Activated T-helper 1 cell treated with Interleukin-2 at 50 U/mL for 16 hours (primary cell): Measurements from ENCODE around the gene NAGPA.
"Not testable (repeated sequence)": the region's sequence is repeated elsewhere in the genome, so short reads cannot be mapped to it uniquely, and the experiment has no call there.

ENCODE experiments used
- DNase-seq: peaks from one replicate; pipeline ENCODE4 v3.0.0-alpha.2; 2020; ENCODE audit warnings: low read depth

The NAGPA gene, protein sequence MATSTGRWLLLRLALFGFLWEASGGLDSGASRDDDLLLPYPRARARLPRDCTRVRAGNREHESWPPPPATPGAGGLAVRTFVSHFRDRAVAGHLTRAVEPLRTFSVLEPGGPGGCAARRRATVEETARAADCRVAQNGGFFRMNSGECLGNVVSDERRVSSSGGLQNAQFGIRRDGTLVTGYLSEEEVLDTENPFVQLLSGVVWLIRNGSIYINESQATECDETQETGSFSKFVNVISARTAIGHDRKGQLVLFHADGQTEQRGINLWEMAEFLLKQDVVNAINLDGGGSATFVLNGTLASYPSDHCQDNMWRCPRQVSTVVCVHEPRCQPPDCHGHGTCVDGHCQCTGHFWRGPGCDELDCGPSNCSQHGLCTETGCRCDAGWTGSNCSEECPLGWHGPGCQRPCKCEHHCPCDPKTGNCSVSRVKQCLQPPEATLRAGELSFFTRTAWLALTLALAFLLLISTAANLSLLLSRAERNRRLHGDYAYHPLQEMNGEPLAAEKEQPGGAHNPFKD

DNA sequence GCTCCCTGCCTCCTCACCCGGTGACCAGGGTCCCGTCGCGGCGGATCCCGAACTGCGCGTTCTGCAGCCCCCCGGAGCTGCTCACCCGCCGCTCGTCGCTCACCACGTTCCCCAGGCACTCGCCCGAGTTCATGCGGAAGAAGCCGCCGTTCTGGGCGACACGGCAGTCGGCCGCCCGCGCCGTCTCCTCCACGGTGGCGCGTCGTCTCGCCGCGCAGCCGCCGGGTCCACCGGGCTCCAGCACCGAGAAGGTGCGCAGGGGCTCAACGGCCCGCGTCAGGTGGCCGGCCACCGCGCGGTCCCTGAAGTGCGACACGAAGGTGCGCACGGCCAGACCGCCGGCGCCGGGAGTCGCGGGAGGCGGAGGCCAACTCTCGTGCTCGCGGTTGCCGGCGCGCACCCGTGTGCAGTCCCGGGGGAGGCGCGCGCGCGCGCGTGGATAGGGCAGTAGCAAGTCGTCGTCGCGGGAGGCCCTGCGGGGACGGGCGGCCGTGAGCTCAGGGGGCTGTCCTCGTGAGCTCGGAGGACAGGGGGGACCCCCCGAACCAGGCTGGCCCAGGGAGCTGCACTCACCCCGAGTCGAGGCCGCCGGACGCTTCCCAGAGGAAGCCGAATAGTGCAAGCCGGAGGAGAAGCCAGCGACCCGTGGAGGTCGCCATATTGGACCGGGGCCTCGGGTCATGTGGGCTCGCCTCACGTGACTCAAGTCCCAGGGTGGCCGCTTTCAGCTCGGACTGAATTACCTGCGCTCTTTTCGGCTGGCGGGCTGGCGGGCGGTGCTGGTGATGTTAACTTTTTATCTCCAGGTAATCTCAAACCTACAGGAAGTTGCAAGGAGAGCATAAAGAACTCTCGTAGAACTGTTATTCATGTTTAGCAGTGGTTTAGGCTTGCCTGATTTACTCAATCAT is at the start of gene NAGPA:
NAGPA (minus strand) TSS at position 680 of the 911 bp plus-strand sequence; CDS start at position 659, 21 bp downstream.
- DNase-seq: peak; percentile 71

DNA sequence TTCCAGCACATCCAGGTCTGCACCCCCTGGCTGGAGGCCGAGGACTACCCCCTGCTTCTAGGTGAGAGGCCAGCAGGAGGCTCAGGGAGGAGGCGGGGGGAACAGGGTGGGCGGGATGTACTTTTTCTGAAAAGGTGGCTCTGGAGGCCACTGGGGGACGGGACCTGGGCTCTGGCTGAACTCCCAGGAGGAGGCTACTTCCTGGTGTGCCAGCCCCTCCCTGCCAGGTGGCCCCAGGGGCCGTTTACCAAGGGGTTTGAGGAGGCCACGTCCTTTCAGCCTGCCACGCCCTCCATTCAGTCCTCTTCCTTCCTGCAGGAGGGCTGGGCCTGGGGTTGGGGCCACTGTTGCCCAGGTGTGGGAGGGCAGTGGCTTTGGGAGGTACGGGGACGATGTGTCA is 47.3 kb upstream of the NAGPA start:
- not testable (repeated sequence) for DNase-seq

DNA sequence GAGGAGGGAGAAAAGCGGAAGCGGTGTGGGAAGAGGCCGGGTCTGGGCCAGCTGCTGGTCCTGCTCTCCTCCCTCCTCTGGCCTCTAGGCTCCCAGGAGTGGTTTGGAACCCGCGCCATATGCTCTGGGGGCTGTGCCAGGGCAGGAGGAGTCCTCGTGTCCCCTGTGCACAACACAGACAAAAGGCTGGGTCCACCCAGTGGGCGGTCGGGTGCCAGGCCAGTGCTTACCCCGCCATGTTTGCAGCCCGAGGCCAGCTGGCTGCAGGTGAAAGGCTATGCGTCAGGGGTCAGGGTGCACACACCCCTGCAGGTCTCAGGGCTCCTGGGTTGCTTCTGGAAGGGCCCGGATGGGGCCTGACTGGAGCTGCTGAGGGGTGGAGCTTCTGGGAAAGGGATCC is 46.7 kb upstream of the NAGPA start:
- DNase-seq: not testable (repeated sequence)

DNA sequence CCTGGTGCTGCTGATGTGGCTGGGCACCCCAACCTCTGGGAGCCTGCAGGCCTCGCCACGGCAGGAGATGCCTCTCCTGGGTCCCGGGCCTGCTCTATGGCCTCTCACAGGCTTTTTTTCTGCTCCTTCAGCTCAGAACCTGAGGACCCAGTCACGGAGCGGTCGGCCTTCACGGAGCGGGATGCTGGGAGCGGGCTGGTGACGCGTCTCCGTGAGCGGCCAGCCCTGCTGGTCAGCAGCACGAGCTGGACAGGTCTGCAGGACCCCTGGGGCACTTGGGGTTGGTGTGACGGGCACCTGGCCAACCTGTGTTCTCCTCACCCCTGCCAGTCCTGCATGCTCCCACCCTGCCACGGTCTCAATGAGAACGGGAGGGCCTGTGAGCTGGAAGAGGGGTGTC is 44.9 kb upstream of the NAGPA start:
- DNase-seq: no peak

DNA sequence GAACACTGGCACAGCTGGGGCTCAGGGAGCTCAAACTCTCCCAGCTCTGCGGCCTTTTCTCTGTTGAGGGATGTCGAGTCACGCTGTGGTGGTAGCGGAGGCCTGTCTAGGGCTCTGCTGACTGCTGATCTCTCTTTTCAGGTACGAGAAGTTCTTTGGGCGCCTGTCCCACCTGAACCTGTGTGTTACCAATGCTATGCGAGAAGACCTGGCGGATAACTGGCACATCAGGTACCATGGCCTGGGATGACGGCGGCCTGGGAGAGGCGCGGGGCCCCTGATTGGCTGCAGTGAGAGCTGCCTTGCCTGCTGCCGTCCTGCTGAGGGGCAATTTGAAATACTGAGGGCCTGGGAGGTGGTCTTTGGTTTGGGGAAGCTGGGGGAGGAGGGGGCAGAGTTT is 43.6 kb upstream of the NAGPA start:
- DNase-seq: no peak

DNA sequence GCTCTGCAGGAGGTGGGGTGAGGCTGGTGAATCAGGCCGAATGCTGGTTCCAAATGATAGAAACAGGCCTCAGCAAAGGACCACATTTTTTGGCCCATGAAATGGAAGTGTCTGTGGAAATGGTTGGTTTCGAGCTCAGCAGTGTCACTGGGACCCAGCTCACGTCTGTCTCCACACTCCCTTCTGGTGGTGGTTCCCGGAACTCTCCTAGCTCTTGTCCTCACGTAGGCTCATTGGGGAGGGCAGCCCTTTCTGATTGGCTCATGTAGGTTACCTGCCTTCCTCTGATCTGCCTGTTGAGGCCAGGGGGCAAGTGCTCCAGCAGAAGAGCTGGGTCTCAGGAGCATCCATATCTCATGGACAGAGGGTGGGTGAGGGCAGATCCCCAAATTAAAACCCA is 41.9 kb upstream of the NAGPA start:
- no peak for DNase-seq

DNA sequence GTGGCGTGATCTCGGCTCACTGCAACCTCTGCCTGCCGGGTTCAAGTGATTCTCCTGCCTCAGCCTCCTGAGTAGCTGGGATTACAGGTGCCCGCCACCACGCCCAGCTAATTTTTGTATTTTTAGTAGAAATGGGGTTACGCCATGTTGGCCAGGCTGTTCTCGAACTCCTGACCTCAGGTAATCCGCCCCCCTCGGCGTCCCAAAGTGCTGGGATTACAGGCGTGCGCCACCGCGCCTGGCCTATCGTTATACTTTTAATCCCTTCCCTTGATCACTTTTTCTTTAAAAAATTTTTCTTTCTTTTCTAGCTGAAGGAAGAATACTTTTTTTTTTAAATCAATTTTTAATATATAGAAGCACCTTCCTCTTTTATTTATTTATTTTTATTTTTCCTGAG is 40.0 kb upstream of the NAGPA start:
- DNase-seq: not testable (repeated sequence)

DNA sequence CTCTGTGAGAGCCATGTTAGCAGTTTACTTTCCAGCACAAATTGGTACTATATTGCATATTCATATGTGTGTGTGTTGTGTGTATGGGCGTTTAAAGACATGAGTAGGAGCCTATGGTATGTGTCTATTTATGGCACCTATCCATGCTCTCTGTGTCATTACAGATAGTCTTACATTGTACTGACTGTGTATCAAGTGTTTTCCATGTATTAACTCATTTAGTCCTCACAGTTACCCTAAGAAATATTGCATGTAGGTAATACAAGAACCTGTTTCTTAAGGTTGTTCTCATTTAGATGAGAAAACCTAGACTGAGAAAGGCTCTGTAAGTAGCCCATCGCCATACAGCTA is 39.5 kb upstream of the NAGPA start:
- no peak for DNase-seq

DNA sequence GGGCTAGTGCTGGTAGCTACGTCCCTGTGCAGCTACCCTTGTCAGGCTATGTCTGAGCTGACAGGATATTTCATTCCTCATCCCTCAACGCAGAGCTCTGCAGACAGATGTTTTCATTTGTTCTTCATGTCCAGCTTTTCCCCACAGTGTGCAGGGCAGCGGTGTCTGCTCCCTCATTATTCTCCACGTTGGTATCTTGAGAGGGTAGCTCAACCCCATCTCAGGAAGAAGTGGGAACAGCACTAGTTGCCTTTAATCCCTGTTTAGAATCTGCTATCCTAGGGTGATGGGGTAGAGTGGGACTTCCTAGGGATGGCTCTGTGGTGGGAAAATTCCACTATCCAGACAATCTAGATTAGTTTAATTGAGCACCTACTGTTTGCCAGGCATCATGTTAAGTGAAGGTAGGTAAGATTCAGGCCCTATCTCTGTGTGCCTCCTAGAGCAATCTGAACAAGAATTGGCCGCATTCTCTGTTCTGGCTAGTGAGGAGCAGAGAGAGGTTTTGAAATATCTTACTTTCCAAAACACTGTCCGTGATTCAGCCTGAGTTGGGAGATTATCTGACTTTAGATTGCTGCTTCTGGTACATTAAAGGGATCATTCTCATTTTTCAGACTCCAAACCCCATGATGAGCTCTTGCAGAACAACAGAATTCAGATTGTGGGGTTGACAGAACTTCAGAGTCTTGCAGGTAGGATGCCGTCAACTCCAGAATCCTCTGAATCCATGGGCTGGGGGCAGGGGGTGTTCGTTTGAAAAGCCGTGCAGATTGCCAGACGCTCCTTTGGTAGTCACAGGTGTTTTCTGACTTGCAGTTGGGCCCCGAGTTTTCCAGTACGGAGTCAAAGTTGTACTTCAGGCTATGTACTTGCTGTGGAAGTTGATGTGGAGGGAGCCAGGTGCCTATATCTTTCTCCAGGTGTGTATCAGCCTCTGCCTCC is 38.9 kb upstream of the NAGPA start:
- DNase-seq: no peak

DNA sequence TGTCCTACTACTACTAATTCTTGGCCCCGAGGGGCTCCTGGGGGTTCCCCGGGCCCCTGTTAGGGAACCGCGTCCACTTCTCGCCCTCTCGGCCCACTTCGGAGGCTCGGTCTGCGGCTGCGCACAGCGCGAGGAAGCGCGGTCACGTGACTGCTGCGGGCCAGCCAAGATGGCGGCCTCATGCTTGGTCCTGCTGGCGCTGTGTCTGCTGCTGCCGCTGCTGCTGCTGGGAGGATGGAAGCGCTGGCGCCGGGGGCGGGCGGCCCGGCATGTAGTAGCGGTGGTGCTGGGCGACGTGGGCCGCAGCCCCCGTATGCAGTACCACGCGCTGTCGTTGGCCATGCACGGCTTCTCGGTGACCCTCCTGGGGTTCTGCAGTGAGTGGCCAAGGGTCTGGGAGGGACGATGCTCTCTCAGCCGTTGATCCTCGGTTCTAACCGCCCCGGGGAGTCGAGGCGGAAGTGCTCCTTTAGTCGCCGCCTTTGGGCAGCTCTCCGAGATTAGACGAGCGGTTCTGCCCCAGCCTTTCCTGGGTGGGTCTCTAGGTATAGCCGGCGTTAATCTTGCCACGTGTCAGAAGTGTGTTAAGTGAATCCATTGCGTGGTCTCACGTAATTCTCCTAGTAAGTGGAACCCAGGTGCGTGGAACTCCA is 38.1 kb upstream of the NAGPA start, which contains the start of gene ALG1:
ALG1 (plus strand) TSS at position 163 of the 653 bp plus-strand sequence; CDS start at position 170, 7 bp downstream.
- peak; percentile 83 for DNase-seq

DNA sequence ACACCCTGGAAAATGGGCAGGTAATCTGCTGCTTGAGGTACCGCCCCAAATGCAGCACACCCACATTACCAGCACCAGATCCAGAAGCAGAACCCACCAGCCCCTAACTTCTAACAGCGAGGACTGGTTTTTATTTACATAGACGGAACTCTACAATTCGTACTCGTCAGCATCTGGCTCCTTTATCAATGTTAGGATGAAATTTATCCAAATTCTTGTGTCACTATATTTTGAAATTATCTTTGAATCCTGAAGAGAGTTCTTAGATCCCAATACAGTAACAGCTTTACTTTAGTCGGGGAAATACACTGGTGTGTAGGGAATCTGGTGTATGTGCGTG is 37.6 kb upstream of the NAGPA start:
- DNase-seq: no peak

DNA sequence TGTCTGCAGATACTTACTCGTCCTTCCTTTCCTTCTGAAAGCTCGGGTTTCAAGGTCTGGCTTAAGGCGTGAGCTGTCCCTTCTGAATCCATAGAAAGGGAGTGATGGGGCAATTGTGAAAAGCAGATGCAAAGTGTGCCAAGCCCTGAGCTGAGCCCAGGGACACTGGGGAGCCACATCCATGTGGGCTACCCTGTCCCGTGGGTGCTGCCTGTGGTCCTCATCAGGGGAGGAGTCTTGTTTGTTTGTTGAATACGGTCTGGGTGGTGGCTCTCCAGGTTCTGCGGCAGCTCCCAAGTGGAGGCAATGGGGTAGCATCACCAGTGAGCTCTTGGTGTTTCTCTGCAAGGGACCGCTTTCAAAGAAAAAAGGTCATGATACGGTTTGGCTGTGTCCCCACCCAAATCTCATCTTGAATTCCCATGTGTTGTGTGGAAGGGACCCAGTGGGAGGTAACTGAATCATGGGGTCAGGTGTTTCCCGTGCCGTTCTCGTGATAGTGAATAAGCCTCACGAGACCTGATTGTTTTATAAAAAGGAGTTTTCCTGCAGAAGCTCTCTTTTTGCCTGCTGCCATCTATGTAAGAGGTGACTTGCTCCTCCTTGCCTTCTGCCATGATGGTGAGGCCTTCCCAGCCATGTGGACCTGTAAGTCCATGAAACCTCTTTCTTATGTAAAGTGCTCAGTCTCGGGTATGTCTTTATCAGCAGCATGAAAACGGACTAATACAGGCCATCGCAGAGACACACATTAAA is 36.9 kb upstream of the NAGPA start:
- DNase-seq: no peak

DNA sequence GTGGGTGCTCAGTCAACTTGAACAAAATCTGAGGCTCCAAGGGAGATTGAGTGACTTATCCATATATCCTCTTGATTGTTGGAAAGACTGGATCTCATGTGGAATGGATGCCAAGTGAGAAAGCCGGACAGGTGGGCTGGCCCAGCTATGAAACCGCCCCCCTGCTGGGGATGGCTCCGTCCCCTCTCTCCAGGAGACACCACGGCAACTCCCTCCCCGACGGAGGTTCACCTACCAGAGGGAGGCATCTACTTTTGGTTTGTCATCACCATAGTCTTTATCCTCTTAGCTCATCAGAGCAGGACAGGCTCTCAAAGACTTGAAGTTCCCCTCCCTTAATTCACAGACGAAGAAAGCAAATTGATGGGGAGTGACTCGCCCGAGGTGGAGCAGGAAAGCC is 36.1 kb upstream of the NAGPA start:
- DNase-seq: no peak

DNA sequence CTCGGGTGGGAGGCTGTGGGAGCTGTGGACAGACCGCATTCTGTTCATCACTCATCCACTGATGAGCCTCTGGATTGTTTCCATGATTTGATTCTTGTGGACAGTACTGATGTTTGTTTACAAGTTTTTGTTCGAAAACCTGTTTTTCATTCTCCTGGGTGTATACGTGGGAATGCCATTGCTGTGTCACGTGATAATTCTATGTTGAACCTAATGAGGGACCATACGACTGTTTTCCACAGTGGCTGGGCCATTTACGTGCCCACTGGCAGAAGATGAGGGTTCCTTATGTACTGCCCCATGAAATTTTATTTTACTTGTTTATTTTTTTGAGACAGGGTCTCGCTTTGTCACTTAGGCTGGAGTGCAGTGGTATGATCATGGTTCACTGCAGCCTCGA is 35.3 kb upstream of the NAGPA start:
- no peak for DNase-seq

DNA sequence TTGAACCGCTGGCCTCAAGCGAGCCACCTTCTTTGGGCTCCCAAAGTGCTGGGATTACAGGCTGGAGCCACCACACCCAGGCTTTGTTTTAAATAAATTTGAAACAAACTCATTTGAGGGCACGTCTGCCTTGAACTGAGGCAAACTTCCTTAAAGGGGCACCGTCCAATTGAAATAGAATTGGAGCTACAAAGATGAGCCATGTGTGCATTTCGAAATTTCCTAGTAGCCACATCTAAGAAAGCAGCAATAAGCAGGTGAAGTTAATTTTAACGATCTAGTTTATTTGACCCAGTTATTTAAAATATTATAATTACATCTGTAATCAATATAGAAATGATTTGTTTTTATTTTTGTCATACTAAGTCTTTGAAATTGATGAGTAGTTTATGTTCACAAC is 32.8 kb upstream of the NAGPA start:
- no peak for DNase-seq

DNA sequence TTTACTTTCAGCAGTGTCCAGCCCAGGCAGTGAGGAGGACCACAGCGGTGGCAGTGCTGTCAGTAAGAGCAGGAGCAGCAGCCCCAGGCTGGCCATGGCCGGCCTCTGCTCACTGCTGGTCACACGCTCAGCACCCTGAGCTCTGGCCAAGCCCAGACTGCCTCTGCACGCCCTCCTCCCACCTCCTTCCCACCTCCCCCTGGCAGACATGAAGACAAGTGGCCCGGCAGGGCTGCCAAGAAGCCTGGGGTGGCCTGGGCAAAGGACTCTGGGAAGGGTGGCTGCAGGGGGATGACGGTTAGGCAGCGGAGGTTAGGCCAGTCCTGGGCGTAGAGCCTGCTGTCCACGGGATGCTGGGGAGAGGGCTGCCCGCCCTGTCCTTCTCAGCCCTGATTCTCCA is 32.1 kb upstream of the NAGPA start, which contains the start of gene C16orf89:
C16orf89 (minus strand) TSS at position 144 of the 400 bp plus-strand sequence; CDS start at position 96, 48 bp downstream.
- DNase-seq: no peak

DNA sequence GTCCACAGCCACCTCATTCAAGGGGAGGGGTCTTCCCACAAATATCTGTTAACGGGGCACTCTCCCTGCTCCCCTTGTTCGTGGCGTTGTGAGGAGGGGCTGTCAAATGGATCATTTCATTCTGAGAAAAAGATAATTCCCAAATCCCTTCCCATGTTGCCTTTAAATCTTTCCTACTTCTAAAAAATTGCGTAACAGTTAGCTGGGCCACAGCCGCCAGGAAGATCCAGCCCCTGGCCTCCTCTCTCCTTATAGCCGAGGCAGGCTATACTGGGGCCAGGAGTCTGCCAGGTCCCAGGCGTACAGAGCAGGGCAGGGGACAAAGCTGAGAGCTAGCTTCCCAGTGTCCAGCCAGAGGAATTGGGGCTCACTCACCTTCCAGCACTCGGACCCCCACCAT is 31.6 kb upstream of the NAGPA start:
- DNase-seq: no peak

DNA sequence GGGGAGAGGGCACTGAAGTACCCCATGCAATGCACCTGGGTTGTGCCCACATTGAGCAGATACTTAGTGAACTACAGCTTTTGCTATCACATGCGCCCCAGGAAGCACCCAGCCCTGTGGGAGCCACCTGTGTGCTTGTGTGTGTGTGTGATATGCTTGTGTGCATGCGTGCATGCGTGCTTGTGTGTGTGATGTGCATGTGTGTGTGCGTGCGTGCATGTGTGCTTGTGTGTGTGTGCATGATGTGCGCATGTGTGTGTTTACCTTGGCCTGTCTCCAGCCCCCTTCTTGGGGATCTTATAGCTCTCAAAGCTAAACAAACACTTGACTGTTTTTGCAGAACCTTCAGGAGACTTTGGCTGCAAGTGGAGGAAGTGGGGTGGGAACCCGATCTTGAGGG is 31.2 kb upstream of the NAGPA start:
- DNase-seq: no peak

DNA sequence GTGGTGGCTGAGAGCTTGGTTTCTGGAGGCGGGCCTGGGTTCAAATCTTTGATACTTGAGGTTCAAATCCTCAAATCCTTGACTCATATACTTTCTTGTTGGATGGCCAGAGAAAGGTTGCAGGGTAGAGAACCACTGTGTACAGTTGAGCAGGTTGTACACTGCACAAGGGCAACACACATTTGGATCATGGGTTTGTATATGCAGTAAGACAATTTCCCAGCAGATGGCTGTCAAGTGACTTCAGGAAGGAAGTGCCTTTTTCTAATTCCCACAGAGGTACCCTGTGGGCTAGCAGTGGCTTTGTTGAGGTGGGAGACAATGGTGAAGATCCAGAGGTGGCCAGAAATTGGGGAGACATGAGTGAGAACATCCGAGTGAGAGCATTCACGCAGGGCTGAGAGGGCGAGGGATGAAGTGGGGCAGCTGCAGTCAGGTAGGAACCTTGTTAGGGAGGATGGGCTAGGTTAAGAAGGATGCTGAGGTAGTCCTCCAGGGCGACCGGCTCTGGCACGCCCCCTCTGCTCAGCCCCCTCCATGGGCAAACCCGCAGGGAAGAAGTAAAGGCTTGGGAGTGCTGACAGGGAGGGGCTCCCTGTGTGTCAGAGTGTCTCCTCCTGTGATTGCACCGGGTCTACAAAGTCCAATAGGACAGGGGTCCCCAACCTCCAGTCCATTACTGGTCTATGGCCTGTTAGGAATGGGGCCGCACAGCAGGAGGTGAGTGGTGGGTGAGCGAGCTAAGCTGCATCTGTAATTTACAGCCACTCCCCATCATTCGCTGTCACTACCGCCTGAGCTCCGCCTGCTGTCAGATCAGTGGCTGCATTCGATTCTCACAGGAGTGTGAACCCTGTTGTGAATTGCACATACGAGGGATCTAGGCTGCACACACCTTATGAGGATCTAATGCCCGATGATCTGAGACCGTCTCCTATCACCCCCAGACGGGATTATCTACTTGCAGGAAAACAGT is 29.3 kb upstream of the NAGPA start:
- no peak for DNase-seq
